ENCODE results near the gene TRIM42.
A peak's percentile ranks its signal among the peaks of the same experiment; 100 is the strongest.

DNA sequence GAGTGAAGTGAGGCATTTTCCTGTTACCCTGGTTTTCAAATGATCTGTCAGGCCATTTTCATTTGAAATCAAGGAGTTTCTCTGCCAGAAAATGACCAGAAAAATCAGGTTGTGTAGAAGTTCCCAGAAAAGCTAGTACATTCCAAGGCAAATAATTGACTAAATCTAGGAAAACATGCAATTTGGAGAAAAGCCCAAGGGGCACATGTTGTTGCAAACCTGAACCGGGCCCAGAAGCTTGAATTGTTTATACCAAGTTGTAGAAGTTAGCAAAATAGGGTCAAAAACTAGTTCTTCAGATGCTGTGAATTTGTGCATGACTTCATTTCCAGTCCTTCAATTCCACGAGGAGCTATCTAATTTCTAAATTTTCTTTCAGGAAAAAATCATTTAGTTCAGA, 31.0 kb downstream of the TRIM42 start:
- TF ChIP-seq, protein P1, sequence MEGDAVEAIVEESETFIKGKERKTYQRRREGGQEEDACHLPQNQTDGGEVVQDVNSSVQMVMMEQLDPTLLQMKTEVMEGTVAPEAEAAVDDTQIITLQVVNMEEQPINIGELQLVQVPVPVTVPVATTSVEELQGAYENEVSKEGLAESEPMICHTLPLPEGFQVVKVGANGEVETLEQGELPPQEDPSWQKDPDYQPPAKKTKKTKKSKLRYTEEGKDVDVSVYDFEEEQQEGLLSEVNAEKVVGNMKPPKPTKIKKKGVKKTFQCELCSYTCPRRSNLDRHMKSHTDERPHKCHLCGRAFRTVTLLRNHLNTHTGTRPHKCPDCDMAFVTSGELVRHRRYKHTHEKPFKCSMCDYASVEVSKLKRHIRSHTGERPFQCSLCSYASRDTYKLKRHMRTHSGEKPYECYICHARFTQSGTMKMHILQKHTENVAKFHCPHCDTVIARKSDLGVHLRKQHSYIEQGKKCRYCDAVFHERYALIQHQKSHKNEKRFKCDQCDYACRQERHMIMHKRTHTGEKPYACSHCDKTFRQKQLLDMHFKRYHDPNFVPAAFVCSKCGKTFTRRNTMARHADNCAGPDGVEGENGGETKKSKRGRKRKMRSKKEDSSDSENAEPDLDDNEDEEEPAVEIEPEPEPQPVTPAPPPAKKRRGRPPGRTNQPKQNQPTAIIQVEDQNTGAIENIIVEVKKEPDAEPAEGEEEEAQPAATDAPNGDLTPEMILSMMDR (IDR thresholded peaks at IDR 0.05), result no peak
- no peak for TF ChIP-seq POLR2A (IDR thresholded peaks at IDR 0.05)
- peak in 1 of 2 donors; percentile 47 for TF ChIP-seq POLR2AphosphoS5 (IDR thresholded peaks at IDR 0.05; ENCODE audit: insufficient read depth in 1 of 2, low read depth in 1 of 2)
